ENCODE measurements around the gene CDC20B.

GRCh38 chr5:55081541-55081940 lies 91.4 kb downstream of the CDC20B start:
- no peak for TF ChIP-seq CTCF (IDR thresholded peaks at IDR 0.05 in 4 of 5, conservative IDR thresholded peaks at IDR 0.05 in 1 of 5)
- TF ChIP-seq POLR2A (IDR thresholded peaks at IDR 0.05), result no peak

Data from gastrocnemius medialis (tissue), 4 donors.